Measurements from ENCODE around the gene ADAD2. TPM values are rescaled to one million over a fixed set of nuclear protein-coding genes. Genes with fewer than 3 reads are reported as not detected.
"Not testable (repeated sequence)": the region's sequence is repeated elsewhere in the genome, so short reads cannot be mapped to it uniquely, and the experiment has no call there.

The ADAD2 gene
- total RNA-seq, 2 donors from 2014 or later = 0.47 TPM; not detected in 1

DNA sequence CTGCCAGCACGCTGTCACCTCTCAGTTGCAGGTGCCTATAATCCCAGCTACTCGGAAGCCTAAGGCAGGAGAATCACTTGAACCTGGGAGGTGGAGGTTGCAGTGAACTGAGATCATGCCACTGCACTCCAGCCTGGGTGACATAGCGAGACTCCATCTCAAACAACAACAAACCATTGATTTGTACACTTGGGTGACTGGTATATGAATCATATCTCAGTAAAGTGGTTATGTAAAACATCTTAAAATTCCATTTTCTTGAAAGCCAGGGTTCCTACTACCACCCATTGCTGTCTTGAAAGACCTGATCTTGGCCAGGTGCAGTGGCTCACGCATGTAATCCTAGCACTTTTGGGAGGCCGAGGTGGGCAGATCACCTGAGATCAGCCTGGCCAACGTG is 14.2 kb downstream of the ADAD2 start:
- not testable (repeated sequence) for H3K27ac Mint-ChIP-seq

DNA sequence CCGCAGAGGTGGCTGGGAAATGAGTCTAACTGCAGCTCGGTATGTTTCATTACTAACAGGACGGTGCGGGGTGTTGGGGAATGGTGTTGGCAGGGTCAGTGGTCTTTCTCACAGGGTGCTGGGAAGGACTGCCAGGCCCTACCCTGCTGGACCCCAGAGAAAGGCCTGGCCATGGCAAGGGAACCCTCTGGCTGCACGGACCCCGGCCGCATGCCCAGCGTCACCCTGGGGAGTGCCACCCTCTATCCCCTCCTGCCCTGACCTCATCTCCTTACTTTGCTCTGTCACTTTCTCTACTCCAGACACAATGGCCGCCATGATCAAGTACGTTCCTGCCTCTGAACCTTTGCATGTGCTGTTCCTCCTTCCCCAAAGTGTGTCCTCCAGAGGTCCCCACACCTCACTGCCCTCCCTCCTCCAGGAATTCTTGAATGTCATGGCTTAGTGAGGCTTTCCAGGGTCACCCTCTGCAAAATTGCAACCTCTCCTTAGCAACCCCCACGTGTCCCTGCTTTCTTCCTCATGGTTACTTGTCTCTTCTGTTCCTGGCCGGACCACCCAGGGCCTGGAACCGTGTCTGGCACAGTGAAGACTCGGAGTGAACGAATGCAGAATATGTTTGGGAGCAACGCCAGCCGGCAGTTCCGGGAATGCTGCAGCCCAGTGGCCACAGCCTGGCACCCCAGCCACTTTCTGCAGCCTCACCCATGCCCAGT is 15.2 kb downstream of the ADAD2 start:
- DNase-seq (ENCODE audit: low spot score in 2 of 2) (no peak), ATAC-seq (no peak)
- Mint-ChIP-seq H3K27ac (no peak overlapping the region), H3K36me3 (no peaks in the 10 kb centered on the region), H3K9me3 (no peaks in the 10 kb centered on the region)

More for the DNA sequence above, 14.2 kb downstream of the ADAD2 start:
- H3K36me3 Mint-ChIP-seq; H3K9me3 Mint-ChIP-seq; DNase-seq (ENCODE audit: low spot score in 2 of 2); ATAC-seq: not testable (repeated sequence)

- H3K9me3 Mint-ChIP-seq = no peaks in the 10 kb centered on the region
- no peak for ATAC-seq
- H3K36me3 Mint-ChIP-seq = no peaks in the 10 kb centered on the region
- DNase-seq (ENCODE audit: low spot score in 2 of 2) = no peak
- no peak overlapping the region for H3K27ac Mint-ChIP-seq
Observed at GRCh38 chr16:84207251-84207650, 16.3 kb downstream of the ADAD2 start.

DNA sequence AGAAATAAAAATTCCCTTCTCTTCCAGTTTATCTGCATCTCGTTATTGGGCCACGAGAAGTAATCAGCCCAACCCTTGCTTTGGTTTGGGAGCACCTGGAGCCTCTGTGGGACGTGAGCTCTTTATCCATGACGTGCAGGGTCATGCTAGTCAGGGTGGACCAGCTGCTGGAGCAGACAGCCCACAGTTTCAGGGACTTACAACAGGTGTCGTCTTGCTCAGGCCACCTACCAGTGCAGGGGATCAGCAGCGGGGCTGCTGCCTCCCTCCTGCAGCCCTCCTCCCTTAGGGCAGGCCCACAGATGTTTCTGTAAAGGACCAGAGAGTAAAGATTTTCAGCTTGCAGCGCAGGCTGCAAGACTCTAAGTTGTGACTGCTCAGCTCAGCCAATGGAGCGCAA is 16.9 kb downstream of the ADAD2 start:
- DNase-seq (ENCODE audit: low spot score in 2 of 2) (no peak), ATAC-seq (no peak)
- Mint-ChIP-seq H3K9me3 (no peaks in the 10 kb centered on the region), H3K27ac (no peak overlapping the region), H3K36me3 (no peaks in the 10 kb centered on the region)

DNA sequence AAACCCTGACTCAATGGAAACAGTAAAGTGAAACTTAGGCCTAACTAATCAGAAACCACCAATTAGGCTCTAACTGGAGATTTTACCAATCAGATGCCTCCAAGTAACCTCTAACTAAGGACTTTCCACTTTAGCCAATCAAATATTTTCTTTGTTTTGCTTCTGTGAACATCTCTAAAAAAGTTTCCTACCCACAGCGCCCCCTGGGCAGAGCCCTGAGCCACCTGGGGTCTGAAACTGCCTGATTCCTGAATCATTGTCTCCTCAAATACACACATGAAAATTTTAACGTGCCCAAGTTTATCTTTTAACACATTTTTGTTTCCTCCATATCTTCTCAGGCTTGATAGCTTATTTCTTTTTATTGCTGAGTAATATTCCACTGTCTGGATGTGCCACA is 19.0 kb downstream of the ADAD2 start:
- H3K9me3 Mint-ChIP-seq = no peaks in the 10 kb centered on the region
- no peak overlapping the region for H3K27ac Mint-ChIP-seq
- no peak for DNase-seq (ENCODE audit: low spot score in 2 of 2)
- H3K36me3 Mint-ChIP-seq = no peaks in the 10 kb centered on the region
- ATAC-seq = no peak

GRCh38 chr16:84212154-84212553 is 21.2 kb downstream of the ADAD2 start:
- Mint-ChIP-seq H3K9me3 (no peaks in the 10 kb centered on the region), H3K36me3 (no peaks in the 10 kb centered on the region), H3K27ac (no peak overlapping the region)
- no peak for DNase-seq (ENCODE audit: low spot score in 2 of 2)
- ATAC-seq = no peak

GRCh38 chr16:84212631-84213030 is 21.7 kb downstream of the ADAD2 start:
- Mint-ChIP-seq H3K9me3 (no peaks in the 10 kb centered on the region), H3K27ac (no peak overlapping the region), H3K36me3 (no peaks in the 10 kb centered on the region)
- DNase-seq (ENCODE audit: low spot score in 2 of 2) = no peak
- ATAC-seq = no peak

- DNase-seq (ENCODE audit: low spot score in 2 of 2) (no peak), ATAC-seq (no peak)
- H3K36me3 Mint-ChIP-seq = no peaks in the 10 kb centered on the region
- no peak overlapping the region for H3K27ac Mint-ChIP-seq
- no peaks in the 10 kb centered on the region for H3K9me3 Mint-ChIP-seq
Observed at GRCh38 chr16:84214451-84215066, 23.6 kb downstream of the ADAD2 start.

- ATAC-seq = no peak
- no peak for DNase-seq (ENCODE audit: low spot score in 2 of 2)
- H3K36me3 Mint-ChIP-seq = no peaks in the 10 kb centered on the region
- H3K27ac Mint-ChIP-seq = no peak overlapping the region
- no peaks in the 10 kb centered on the region for H3K9me3 Mint-ChIP-seq
Observed at GRCh38 chr16:84215531-84215930, 24.6 kb downstream of the ADAD2 start.

DNA sequence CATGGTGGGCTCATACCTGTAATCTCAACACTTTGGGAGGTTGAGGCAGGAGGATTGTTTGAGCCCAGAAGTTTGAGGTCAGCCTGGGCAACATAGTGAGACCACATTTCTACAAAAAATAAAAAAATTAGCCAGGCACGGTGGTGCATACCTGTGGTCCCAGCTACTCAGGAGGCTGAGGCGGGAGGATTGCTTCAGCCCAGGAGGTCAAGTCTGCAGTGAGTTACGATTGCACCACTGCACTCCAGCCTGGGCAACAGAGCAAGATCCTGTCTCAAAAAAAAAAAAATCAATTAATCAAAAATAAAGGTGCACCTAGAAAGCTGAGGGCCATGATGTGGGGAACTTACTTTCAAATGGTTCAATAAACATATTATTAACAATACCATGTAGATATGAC is 25.2 kb downstream of the ADAD2 start:
- H3K36me3 Mint-ChIP-seq; H3K9me3 Mint-ChIP-seq; ATAC-seq; DNase-seq (ENCODE audit: low spot score in 2 of 2): not testable (repeated sequence)
- peak overlapping the region in 1 of 2 donors; percentile 82 for H3K27ac Mint-ChIP-seq

DNA sequence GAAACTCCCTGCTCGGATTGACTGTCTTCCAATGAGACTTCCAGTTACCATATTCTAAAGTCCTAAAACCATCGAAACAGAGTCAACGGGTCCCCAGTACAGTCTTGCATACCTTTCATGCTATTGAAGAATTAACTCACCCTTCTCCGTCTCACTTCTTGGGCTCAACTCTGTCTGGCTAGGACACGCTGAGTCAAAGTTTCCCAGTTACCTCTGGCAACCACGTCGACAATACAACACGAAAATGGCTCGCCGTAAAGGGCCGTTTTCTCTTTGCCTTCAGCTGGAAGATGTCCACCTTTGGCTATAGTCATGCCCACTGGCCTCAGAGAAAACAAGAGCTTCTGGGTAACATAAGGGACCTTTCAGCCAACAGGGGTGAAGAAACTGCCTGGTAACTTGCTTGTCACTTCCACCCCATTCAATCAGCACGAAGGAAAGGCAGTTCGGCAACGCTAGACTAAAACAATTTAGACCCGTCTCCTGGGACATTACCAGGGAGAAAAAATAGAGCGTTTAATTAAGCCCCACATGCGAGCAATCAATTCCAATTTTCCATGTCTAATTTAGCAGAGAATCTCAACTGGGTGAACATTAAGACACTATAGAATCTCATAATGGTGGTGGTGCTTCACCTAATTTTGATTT is 27.3 kb downstream of the ADAD2 start:
- H3K9me3 Mint-ChIP-seq = no peaks in the 10 kb centered on the region
- no peaks in the 10 kb centered on the region for H3K36me3 Mint-ChIP-seq
- no peak for DNase-seq (ENCODE audit: low spot score in 2 of 2)
- ATAC-seq = no peak
- no peak overlapping the region for H3K27ac Mint-ChIP-seq

DNA sequence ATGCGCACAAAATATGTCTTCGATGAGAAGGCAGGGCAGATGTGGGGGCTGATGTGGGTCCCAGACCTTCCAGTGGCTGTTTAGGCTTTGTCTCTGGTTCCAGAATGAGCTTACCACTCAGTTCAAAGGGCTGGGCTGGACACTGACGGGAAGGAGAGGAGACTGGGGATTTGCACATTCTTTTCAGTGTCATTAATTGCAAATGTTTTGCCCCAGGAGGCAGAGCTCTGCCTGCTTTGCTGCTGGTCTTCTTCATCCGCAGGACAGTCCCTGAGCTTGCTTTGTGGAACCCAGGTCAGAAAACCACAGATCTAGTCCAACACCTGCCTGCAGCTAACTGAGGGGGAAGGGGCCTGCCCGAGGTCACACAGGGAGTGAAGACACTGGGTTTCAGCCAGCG is 28.0 kb downstream of the ADAD2 start:
- Mint-ChIP-seq H3K27ac (no peak overlapping the region), H3K36me3 (no peaks in the 10 kb centered on the region), H3K9me3 (no peaks in the 10 kb centered on the region)
- DNase-seq (ENCODE audit: low spot score in 2 of 2) (no peak), ATAC-seq (no peak)

GRCh38 chr16:84220851-84221250 is 29.9 kb downstream of the ADAD2 start:
- no peaks in the 10 kb centered on the region for H3K36me3 Mint-ChIP-seq
- no peak for ATAC-seq
- no peak overlapping the region for H3K27ac Mint-ChIP-seq
- DNase-seq (ENCODE audit: low spot score in 2 of 2) = no peak
- H3K9me3 Mint-ChIP-seq = no peaks in the 10 kb centered on the region

- no peaks in the 10 kb centered on the region for H3K36me3 Mint-ChIP-seq
- H3K9me3 Mint-ChIP-seq = no peaks in the 10 kb centered on the region
- DNase-seq (ENCODE audit: low spot score in 2 of 2) (no peak), ATAC-seq (no peak)
- H3K27ac Mint-ChIP-seq = no peak overlapping the region
Observed at GRCh38 chr16:84223456-84223855, 32.5 kb downstream of the ADAD2 start.

GRCh38 chr16:84224554-84224953 is 33.6 kb downstream of the ADAD2 start:
- Mint-ChIP-seq H3K9me3 (no peaks in the 10 kb centered on the region), H3K27ac (no peak overlapping the region), H3K36me3 (no peaks in the 10 kb centered on the region)
- no peak for DNase-seq (ENCODE audit: low spot score in 2 of 2)
- no peak for ATAC-seq

DNA sequence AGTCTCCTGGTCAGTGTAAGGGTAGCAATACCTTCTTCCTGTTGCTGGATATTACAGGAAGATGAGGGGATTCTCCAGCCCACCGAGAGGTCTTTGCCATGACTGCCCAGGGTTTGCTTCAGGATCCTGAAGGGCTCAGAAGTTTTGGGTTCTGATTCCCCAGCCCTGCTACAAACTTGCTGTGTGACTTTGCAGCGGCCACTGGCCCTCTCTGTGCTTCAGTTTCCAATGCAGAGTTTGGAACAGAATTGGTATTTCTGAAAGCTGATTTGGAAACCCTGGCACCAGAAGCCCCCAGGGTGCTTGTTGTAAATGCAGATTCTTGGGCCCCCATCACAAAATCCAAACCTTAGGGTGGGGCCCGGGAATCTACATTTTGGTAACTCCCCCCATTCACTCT is 34.2 kb downstream of the ADAD2 start:
- no peak for ATAC-seq
- H3K27ac Mint-ChIP-seq = no peak overlapping the region
- DNase-seq (ENCODE audit: low spot score in 2 of 2) = no peak
- no peaks in the 10 kb centered on the region for H3K9me3 Mint-ChIP-seq
- H3K36me3 Mint-ChIP-seq = no peaks in the 10 kb centered on the region

DNA sequence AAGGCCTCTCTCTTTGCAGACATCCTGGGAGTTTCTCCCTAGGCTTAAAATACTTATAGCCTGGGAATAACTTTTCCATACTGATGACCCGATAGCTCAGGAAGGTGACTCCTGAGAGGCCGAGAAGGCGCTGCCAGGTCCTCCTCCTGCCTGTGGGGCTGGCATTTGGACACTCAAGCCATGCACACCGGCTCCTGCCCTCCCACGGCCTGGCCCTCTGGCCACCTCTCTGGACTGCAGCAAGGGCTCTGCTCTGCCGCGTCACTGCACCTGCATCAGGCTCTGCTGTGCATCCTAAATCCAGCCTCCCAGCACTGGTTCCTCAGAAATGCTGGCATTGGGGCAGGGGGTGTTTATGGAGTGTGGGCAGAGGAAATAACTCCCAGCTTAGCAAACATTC is 34.6 kb downstream of the ADAD2 start:
- Mint-ChIP-seq H3K36me3 (no peaks in the 10 kb centered on the region), H3K27ac (no peak overlapping the region), H3K9me3 (no peaks in the 10 kb centered on the region)
- ATAC-seq (no peak), DNase-seq (ENCODE audit: low spot score in 2 of 2) (no peak)

DNA sequence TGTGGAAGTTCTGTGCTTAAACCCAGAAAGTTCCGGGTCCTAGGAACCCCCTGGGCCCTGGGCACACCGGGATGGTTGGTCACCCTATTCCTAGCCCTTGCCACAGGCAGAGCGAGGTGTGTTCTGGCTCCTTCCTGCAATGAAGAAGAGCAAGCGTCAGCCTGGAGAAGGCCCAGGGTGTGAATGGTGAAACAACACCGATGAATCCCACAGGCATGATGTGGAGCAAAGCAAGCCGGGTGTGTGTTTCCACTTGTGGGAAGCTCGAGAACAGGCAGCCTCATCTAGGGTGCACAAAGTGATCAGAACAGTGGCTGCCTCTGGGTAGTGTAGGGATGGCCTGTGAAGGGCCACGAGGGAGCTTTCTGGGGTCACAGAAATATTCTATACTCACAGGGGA is 35.1 kb downstream of the ADAD2 start:
- ATAC-seq (no peak), DNase-seq (ENCODE audit: low spot score in 2 of 2) (no peak)
- no peak overlapping the region for H3K27ac Mint-ChIP-seq
- H3K9me3 Mint-ChIP-seq = no peaks in the 10 kb centered on the region
- H3K36me3 Mint-ChIP-seq = no peaks in the 10 kb centered on the region
